HS-27A (cell line): ENCODE data around the gene ARRB1.
A peak's percentile ranks its signal among the peaks of the same experiment; 100 is the strongest.

Source experiments
- DNase-seq: peaks from one replicate; pipeline ENCODE4 v3.0.0-alpha.2; 2012; ENCODE audit warnings: low read depth, missing footprints

The ARRB1 gene

GRCh38 chr11:75246671-75247350 lies 104.7 kb downstream of the ARRB1 start:
- no peak for DNase-seq

GRCh38 chr11:75246006-75246670 lies 105.3 kb downstream of the ARRB1 start:
- no peak for DNase-seq

- no peak for DNase-seq
Observed at GRCh38 chr11:75245356-75246005, 106.0 kb downstream of the ARRB1 start.

GRCh38 chr11:75244052-75244814 lies 107.2 kb downstream of the ARRB1 start:
- DNase-seq: no peak

- DNase-seq: no peak
Observed at GRCh38 chr11:75242722-75243600, 108.5 kb downstream of the ARRB1 start.

GRCh38 chr11:75241906-75242644 lies 109.4 kb downstream of the ARRB1 start:
- DNase-seq: no peak

GRCh38 chr11:75241036-75241905 lies 110.2 kb downstream of the ARRB1 start:
- no peak for DNase-seq

- DNase-seq: no peak
Observed at GRCh38 chr11:75240311-75241035, 111.0 kb downstream of the ARRB1 start, which contains the start of gene TPBGL. Gene TPBGL, plus strand, starts transcription at chr11:75240774. Its CDS starts 276 bp downstream, at chr11:75241050.

GRCh38 chr11:75239531-75240290 lies 111.8 kb downstream of the ARRB1 start:
- DNase-seq: no peak

GRCh38 chr11:75238595-75239440 lies 112.6 kb downstream of the ARRB1 start:
- DNase-seq: no peak

GRCh38 chr11:75237050-75237449 lies 114.4 kb downstream of the ARRB1 start:
- no peak for DNase-seq

GRCh38 chr11:75236062-75236461 lies 115.4 kb downstream of the ARRB1 start:
- no peak for DNase-seq

- DNase-seq: peak; percentile 45
Observed at GRCh38 chr11:75233754-75234172, 117.7 kb downstream of the ARRB1 start.

GRCh38 chr11:75230621-75231020 lies 120.8 kb downstream of the ARRB1 start:
- no peak for DNase-seq

GRCh38 chr11:75229466-75229865 lies 122.0 kb downstream of the ARRB1 start:
- no peak for DNase-seq

GRCh38 chr11:75225794-75226193 lies 125.7 kb downstream of the ARRB1 start:
- no peak for DNase-seq

- DNase-seq: no peak
Observed at GRCh38 chr11:75223954-75224643, 127.4 kb downstream of the ARRB1 start.
